Measurements from ENCODE around the gene DOCK4.
A peak's percentile ranks its signal among the peaks of the same experiment; 100 is the strongest.

DOCK4 gene

DNA sequence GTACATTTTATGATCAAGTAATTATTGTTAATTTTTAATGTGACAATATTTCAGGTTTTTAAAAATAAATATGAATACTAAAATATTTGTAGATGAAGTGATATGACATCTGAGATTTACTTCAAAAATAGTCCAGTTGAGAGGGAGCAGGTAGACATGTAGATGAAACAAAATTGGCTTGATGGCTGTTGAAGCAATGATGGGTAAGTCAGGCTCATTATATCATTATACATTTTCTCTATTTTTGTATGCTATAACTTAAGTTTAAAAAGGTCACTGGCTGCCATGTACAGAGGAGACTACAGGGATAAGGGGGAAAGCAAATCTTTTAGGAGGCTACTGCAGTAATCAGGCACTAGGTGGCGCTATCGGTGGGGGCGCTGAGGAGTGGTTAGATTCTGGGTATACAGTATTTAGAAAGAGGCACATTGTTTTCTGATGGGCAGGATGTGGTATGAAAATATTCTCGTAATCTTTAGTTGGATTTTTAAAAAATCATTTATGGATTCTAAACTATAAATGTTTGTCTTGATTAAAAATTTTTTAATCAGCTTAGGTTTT, 454.1 kb downstream of the DOCK4 start:
- DNase-seq, result peak; percentile 55

- DNase-seq, result no peak
Measured at GRCh38 chr7:111750878-111751277, 455.3 kb downstream of the DOCK4 start.

DNA sequence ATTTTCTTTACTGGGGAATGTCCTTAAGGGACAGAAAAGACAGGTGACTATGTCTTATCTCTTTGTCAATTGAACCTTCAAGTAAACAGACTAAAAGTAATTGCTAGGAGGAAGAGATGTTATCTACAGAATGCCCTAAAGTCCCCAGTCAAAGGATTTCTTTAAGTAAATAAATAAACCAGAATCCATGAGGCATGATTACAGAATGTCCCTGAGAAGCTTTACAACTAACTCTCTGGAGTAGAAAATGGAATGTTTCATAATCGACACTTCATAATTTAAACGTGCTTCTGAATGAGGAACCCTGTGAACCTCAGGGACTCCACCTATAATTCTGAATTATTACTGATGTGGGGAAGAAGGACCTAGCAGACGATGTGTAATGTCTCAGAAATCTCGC, 456.0 kb downstream of the DOCK4 start:
- DNase-seq, result no peak

DNA sequence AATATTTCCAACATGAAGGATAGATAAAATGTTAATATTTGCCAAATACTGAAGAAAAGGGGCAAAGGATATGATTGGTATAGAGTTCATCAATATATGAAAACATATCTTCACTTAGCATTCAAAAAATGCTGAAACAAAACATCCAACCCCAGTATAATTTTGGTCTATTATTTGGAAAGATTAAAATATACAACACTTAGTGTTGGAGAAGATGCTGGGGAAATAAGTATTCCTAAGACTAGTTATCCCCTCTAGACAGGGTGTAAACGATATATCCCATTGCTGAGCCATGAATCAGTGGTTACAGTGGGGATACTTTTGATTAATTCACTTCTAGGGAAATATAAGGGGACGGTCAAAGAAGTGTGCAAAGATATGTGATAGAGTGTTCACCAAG, 456.6 kb downstream of the DOCK4 start:
- no peak for DNase-seq

GRCh38 chr7:111747718-111748117, 458.5 kb downstream of the DOCK4 start:
- no peak for DNase-seq

GRCh38 chr7:111746950-111747349, 459.2 kb downstream of the DOCK4 start:
- DNase-seq, result no peak

DNA sequence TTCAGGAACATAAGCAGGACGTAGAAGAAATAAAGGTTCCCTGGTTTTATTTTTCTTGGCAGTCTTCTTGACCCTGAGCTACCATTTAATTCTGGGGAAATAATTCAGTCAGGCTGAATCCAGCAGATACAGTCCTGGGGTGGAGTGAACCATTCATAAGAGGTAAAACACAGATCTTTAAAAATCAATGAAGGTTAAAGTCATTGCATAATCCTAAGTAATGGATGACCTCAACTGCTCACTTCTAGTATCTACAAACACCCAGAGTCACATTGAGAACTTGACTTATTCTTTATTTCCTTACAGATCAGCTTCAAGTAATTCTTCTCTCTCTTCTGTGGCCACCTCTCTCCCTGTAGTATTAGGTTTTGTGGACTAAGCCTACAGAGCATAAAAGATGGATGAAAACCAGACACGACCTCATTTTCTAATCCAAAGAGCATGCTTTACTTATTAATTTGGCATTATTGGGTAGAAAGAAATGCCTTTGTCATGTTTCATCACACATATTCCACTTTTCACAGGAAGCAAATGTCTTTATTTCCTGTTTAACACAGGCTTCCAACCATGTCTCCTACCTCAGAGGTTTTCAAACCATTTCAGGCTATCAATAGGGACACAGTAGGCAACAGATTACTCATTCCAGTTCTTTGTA, 461.6 kb downstream of the DOCK4 start:
- DNase-seq, result peak; percentile 83

DNA sequence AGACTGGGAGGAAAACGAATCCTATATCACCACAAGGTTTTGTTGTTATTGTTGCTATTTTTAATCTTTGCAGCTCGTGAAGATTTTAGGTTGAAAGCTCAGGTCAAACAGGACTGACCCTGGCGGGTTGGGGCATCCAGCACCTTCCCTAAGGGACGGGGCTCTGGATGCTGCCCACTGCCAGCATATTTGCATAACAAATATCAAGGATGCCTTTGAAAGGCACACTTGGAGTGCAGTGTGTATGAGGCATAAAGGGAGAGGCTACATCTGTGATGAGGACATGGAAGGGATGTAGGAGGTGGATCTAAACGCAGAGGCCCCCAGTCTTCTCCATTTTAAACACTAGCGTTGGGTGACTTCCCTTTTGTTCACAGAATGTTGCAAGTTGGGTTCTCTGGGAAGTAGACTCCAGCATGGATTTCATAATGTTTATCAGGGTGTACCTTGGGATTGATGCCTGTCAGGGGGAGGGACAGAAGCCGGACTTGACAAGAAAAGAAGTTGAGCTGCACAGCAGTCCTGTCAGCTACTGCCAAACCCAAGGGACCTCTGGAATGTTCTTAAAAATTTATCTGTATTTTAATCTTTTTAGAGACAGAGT, 462.9 kb downstream of the DOCK4 start:
- DNase-seq, result no peak

- peak; percentile 64 for DNase-seq
Measured at GRCh38 chr7:111741811-111742240, 464.4 kb downstream of the DOCK4 start.

GRCh38 chr7:111740942-111741341, 465.3 kb downstream of the DOCK4 start:
- no peak for DNase-seq

GRCh38 chr7:111736552-111736874, 469.7 kb downstream of the DOCK4 start:
- no peak for DNase-seq

GRCh38 chr7:111735661-111736551, 470.3 kb downstream of the DOCK4 start:
- DNase-seq, result peak; percentile 74

DNA sequence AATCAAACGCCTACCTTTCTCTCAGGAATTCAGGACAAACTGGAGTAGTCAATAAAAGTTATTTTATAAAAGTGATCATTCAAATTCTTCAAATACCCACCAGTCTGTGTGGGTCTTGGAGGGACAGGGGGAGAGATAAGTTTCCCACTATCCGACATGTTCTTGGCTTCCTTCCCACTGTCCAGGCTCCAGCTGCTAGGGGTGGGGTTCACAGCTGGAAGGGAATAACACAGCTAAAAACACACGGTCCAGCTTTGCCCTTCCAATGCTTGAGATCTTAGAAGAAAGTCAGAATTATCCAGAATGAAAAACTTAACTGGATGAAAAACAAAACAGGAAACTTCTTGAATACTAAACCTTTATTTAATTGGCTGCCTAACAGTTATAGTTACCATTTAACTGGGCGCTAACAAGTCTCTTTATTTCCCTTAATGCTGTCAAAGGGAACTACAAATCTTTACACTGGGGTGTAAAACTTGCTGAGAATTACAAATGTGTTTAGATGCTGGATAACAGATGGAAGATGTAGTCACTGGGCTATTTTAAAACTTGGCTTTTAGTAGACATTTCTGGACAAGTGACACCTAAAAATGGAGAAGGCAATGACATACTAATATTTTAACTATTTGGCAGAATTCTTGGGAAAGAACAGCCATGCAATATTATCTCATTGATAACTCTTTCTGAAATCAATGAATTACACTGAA, 471.1 kb downstream of the DOCK4 start:
- DNase-seq, result no peak

GRCh38 chr7:111732923-111733322, 473.3 kb downstream of the DOCK4 start:
- DNase-seq, result no peak

GRCh38 chr7:111730476-111731300, 475.5 kb downstream of the DOCK4 start:
- DNase-seq, result peak; percentile 42

GRCh38 chr7:111730057-111730456, 476.1 kb downstream of the DOCK4 start:
- DNase-seq, result no peak

GRCh38 chr7:111729483-111729882, 476.7 kb downstream of the DOCK4 start:
- DNase-seq, result no peak

GRCh38 chr7:111728635-111728995, 477.6 kb downstream of the DOCK4 start:
- no peak for DNase-seq

- DNase-seq, result no peak
Measured at GRCh38 chr7:111727905-111728634, 478.1 kb downstream of the DOCK4 start.

GRCh38 chr7:111718886-111719285, 487.3 kb downstream of the DOCK4 start:
- DNase-seq, result no peak

DNA sequence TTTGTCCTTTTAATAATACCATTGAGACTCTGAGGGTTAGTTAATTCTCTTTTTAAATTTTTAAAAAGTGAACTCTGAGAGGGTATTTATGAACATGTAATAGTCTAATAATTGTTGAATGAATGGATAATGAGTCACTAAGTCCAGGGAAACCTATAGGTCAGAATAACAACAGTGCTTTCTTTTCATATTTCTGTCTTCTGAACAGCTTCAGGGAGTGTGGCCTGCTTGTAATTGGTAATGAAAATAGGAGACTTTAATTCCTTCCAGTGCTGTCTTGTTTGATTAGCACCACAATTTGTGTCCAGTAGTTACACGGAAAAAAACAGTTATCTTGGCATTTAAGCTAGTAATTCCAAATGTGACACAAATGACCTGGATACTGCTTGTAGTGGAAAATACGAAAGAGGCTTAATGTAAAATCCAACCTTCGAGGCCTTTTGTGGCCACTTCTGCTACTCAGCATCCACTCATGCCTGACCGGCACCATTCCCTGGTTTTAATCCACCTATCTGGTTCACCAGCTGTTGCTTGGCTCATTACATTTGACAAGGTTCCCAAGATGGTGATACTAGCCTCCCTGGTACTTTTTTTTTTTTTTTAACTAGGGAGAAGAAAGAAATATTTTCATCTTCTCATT, 494.7 kb downstream of the DOCK4 start:
- DNase-seq, result no peak

Data from fibroblast of skin of scalp (primary cell).